Measurements from ENCODE around the gene SFXN1.

DNA sequence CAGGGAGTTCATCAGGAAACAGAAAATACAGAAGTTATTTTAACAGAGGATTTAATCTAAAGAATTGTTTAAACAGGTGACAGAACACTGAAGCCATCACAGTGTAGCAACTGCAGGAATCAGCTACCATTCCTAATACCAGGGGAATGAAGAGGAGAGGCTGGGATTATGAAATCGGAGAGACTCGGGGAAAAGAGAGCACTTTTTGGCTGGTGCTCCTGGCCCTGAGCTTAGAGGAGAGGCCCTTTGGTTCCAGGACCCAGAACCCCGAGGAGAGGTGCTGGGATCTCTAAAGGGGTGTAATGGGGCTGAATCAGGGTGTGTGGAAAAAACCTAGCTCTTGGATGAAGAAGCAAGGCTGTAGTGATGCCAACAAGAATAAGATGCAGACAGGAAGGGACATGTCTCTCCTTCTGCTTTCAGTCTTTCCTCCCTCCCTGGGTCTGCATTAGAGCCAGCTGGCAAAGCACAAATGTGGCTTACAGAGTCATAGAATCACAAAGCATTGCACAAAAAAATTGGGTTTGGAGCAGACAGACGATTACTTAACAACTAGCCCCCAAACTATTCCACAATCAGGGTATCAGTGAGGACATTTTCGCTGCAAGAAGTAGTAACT, 11.6 kb upstream of the SFXN1 start:
- TF ChIP-seq EP300 (IDR thresholded peaks at IDR 0.05) (no peak), POLR2A (IDR thresholded peaks at IDR 0.05) (no peak), POLR2AphosphoS5 (IDR thresholded peaks at IDR 0.05) (no peak)
- TF ChIP-seq, protein P1, sequence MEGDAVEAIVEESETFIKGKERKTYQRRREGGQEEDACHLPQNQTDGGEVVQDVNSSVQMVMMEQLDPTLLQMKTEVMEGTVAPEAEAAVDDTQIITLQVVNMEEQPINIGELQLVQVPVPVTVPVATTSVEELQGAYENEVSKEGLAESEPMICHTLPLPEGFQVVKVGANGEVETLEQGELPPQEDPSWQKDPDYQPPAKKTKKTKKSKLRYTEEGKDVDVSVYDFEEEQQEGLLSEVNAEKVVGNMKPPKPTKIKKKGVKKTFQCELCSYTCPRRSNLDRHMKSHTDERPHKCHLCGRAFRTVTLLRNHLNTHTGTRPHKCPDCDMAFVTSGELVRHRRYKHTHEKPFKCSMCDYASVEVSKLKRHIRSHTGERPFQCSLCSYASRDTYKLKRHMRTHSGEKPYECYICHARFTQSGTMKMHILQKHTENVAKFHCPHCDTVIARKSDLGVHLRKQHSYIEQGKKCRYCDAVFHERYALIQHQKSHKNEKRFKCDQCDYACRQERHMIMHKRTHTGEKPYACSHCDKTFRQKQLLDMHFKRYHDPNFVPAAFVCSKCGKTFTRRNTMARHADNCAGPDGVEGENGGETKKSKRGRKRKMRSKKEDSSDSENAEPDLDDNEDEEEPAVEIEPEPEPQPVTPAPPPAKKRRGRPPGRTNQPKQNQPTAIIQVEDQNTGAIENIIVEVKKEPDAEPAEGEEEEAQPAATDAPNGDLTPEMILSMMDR (IDR thresholded peaks at IDR 0.05), result no peak
